Panc1 (cell line): ENCODE data around the gene PRR5L. TPM values are rescaled to one million over a fixed set of nuclear protein-coding genes. Genes with fewer than 3 reads are reported as not detected.

Experiments used
- ATAC-seq: fragments of 200-7000 bp; cut with Tn5 transposase; 2 replicates; pipeline ENCODE4 v1.9.1; 2020; ENCODE audit warnings: mild to moderate bottlenecking, moderate library complexity
- BruUV-seq: library from RNA; stranded (reverse); fragments of 400-500 nt; replicated peaks from 2 replicates; lab custom pipeline; 2021; lab: Mats Ljungman, UMichigan
- CTCF ChIA-PET: fragments of 300-600 bp; sonication (Branson Sonifier 250); formaldehyde crosslinking; loops from one replicate; lab custom pipeline; 2022; ENCODE audit warnings: antibody characterized with exemption; lab: Charles Lee
- POLR2A ChIA-PET: fragments of 300-600 bp; sonication (Branson Sonifier 250); formaldehyde crosslinking; loops from one replicate; lab custom pipeline; 2022; ENCODE audit warnings: antibody characterized with exemption; lab: Charles Lee
- DNase-seq: peaks from one replicate; pipeline ENCODE4 v3.0.0-alpha.2; 2010; ENCODE audit warnings: low read depth, low spot score
- H3K27ac ChIP-seq: 2 replicates; pipeline ENCODE4 v1.5.1; 2011; ENCODE audit warnings: mild to moderate bottlenecking, low read length, inconsistent platforms
- H3K27me3 ChIP-seq: fragments of 200-500 bp; sonication (Bioruptor generic); 2 replicates; pipeline ENCODE4 v1.6.0; 2014; ENCODE audit warnings: low read length, inconsistent platforms; ENCODE audit not compliant: control insufficient read depth, insufficient read depth
- H3K36me3 ChIP-seq: fragments of 200-500 bp; sonication (Bioruptor generic); 2 replicates; pipeline ENCODE4 v1.5.1; 2014; ENCODE audit warnings: inconsistent platforms, mild to moderate bottlenecking, low read length, moderate library complexity; ENCODE audit not compliant: control insufficient read depth, insufficient read depth
- H3K4me1 ChIP-seq: 2 replicates; pipeline ENCODE4 v1.5.1; 2011; ENCODE audit warnings: inconsistent platforms, mild to moderate bottlenecking, low read length, moderate library complexity; ENCODE audit not compliant: control insufficient read depth, insufficient read depth
- H3K4me3 ChIP-seq, 2 experiments: 2 replicates each; pipeline ENCODE4 v1.5.1; 2011 to 2012; ENCODE audit warnings: low read depth in 2 of 2, low read length in 2 of 2, mild to moderate bottlenecking in 2 of 2, inconsistent platforms in 1 of 2, moderate library complexity in 1 of 2
- H3K9me3 ChIP-seq: fragments of 200-500 bp; sonication (Bioruptor generic); 2 replicates; pipeline ENCODE4 v1.5.1; 2014; ENCODE audit warnings: low read depth, mild to moderate bottlenecking, inconsistent platforms, low read length, moderate library complexity; ENCODE audit not compliant: control insufficient read depth, insufficient read depth
- POLR2AphosphoS5 ChIP-seq: IDR thresholded peaks from 2 replicates; pipeline ENCODE4 v1.6.1; 2012; ENCODE audit warnings: mild to moderate bottlenecking, low read depth, low read length, moderate library complexity
- SIN3A ChIP-seq: IDR thresholded peaks from 2 replicates; pipeline ENCODE4 v1.6.1; 2012; ENCODE audit warnings: low read depth, mild to moderate bottlenecking, low read length, moderate library complexity, borderline replicate concordance; ENCODE audit not compliant: insufficient read depth
- TCF7L2 ChIP-seq: IDR thresholded peaks from 2 replicates; pipeline ENCODE4 v1.6.1; 2011; ENCODE audit warnings: mild to moderate bottlenecking, low read depth, low read length, inconsistent platforms
- in situ Hi-C: cut with HindIII; loops from 2 replicates; pipeline ENCODE4 v1.10.0; 2016; ENCODE audit warnings: low sequenced_read_pairs, low pct_unique_long_range_greater_than_20kb
- intact Hi-C: fragments of 100-400 bp; cut with micrococcal nuclease; formaldehyde crosslinking; loops from one replicate; pipeline ENCODE4 v1.10.0; 2022; ENCODE audit not compliant: unreplicated experiment
- total RNA-seq: library from RNA; stranded (reverse); gene quantifications from one replicate; pipeline ENCODE4 v1.2.1, GENCODE V29; 2021; ENCODE audit not compliant: unreplicated experiment
- TF ChIP-seq, protein P1 (sequence below), 2 experiments: IDR thresholded peaks; 2 replicates each; pipeline ENCODE4 v1.6.1; 2011 to 2012; ENCODE audit warnings: low read depth in 2 of 2, control low read depth in 1 of 2, low read length in 1 of 2, mild to moderate bottlenecking in 1 of 2, moderate library complexity in 1 of 2; ENCODE audit not compliant: insufficient read depth in 1 of 2
- TF ChIP-seq, protein P2 (sequence below): fragments of 450-650 bp; IDR thresholded peaks from 2 replicates; pipeline ENCODE4 v1.5.1; 2017; ENCODE audit warnings: mild to moderate bottlenecking

The PRR5L gene
- total RNA-seq, 1 experiment from 2014 or later = 0.36 TPM

DNA sequence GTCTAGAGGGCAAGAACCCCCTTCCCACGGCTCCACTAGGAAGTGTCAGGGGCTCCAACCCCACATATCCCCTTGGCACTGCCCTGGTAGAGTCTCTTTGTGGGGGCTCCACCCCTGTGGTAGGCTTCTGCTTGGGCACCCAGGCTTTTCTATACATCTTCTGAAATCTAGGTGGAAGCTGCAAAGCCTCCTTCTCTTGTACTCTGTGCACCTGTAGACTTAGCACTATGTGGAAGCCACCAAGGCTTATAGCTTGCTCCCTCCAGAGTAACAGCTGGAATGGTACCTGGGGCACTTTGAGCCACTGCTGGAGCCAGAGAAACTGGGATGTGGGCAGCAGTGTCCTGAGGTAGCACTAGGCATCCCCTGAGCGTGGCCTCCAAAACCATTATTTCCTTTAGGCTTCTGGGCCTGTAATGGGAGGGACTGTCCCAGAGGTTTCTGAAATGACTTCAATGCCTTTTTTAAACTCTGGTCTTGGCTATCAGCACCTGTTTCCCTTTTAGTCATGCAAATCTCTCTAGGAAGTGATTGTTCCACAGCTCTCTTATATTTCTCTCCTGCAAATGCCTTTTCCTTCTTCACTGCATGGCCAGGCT is 145.6 kb downstream of the PRR5L start:
- ATAC-seq = no peak
- H3K4me3 ChIP-seq = no peak overlapping the region
- no peak for DNase-seq
- no TSS peak for BruUV-seq
- intact Hi-C loops (no loop called here), in situ Hi-C loops (no loop called here)
- no peak for TF ChIP-seq SIN3A
- no peak for TF ChIP-seq TCF7L2
- TF ChIP-seq, protein P1, sequence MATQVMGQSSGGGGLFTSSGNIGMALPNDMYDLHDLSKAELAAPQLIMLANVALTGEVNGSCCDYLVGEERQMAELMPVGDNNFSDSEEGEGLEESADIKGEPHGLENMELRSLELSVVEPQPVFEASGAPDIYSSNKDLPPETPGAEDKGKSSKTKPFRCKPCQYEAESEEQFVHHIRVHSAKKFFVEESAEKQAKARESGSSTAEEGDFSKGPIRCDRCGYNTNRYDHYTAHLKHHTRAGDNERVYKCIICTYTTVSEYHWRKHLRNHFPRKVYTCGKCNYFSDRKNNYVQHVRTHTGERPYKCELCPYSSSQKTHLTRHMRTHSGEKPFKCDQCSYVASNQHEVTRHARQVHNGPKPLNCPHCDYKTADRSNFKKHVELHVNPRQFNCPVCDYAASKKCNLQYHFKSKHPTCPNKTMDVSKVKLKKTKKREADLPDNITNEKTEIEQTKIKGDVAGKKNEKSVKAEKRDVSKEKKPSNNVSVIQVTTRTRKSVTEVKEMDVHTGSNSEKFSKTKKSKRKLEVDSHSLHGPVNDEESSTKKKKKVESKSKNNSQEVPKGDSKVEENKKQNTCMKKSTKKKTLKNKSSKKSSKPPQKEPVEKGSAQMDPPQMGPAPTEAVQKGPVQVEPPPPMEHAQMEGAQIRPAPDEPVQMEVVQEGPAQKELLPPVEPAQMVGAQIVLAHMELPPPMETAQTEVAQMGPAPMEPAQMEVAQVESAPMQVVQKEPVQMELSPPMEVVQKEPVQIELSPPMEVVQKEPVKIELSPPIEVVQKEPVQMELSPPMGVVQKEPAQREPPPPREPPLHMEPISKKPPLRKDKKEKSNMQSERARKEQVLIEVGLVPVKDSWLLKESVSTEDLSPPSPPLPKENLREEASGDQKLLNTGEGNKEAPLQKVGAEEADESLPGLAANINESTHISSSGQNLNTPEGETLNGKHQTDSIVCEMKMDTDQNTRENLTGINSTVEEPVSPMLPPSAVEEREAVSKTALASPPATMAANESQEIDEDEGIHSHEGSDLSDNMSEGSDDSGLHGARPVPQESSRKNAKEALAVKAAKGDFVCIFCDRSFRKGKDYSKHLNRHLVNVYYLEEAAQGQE (IDR thresholded peaks at IDR 0.05; ENCODE audit: insufficient read depth in 1 of 2, low read depth in 2 of 2, low read length in 1 of 2) = no peak
- TF ChIP-seq POLR2AphosphoS5 = no peak
- TF ChIP-seq, protein P2, sequence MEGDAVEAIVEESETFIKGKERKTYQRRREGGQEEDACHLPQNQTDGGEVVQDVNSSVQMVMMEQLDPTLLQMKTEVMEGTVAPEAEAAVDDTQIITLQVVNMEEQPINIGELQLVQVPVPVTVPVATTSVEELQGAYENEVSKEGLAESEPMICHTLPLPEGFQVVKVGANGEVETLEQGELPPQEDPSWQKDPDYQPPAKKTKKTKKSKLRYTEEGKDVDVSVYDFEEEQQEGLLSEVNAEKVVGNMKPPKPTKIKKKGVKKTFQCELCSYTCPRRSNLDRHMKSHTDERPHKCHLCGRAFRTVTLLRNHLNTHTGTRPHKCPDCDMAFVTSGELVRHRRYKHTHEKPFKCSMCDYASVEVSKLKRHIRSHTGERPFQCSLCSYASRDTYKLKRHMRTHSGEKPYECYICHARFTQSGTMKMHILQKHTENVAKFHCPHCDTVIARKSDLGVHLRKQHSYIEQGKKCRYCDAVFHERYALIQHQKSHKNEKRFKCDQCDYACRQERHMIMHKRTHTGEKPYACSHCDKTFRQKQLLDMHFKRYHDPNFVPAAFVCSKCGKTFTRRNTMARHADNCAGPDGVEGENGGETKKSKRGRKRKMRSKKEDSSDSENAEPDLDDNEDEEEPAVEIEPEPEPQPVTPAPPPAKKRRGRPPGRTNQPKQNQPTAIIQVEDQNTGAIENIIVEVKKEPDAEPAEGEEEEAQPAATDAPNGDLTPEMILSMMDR = no peak
- H3K4me1 ChIP-seq = no peaks in the 10 kb centered on the region
- ChIA-PET POLR2A (no interaction called here), CTCF (no interaction called here)
- H3K36me3 ChIP-seq = no peaks in the 10 kb centered on the region
- no peak overlapping the region for H3K27ac ChIP-seq
- H3K9me3 ChIP-seq = no peaks in the 10 kb centered on the region
- H3K27me3 ChIP-seq = peaks cover 9% of the 10 kb centered on the region

DNA sequence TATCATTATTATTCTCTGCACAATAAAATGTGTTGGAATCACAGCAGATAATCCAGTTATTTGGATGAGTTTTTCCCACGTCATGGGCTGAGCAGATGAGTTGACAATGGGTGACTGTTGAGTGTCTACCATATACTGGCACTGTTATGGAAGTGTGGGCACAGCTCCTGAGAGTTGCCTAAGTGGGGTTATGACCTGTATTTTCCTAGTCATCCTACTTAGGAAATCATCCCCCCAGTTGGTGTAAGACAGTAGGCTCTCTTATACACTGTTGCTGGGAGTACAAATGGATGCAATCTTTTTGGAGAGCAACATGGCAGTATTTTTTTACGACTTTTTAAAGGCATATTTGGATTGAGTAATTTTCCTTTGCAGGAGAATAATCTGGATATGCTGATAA is 147.6 kb downstream of the PRR5L start:
- Histone ChIP-seq H3K9me3 (no peaks in the 10 kb centered on the region), H3K36me3 (no peaks in the 10 kb centered on the region), H3K4me3 (no peak overlapping the region), H3K27me3 (peaks cover 6% of the 10 kb centered on the region; the same call in 1 of the 2 replicates), H3K4me1 (no peaks in the 10 kb centered on the region), H3K27ac (no peak overlapping the region)
- ATAC-seq = no peak
- TF ChIP-seq, protein P2 = no peak
- TF ChIP-seq POLR2AphosphoS5 (no peak), TCF7L2 (no peak), SIN3A (no peak)
- TF ChIP-seq, protein P1 (IDR thresholded peaks at IDR 0.05; ENCODE audit: insufficient read depth in 1 of 2, low read depth in 2 of 2, low read length in 1 of 2) = no peak
- intact Hi-C loops (no loop called here), in situ Hi-C loops (no loop called here)
- ChIA-PET CTCF (no interaction called here), POLR2A (no interaction called here)
- DNase-seq = no peak
- BruUV-seq = no TSS peak
